Activated T-cell treated with anti-CD3 and anti-CD28 coated beads, Interleukin-2, amount 50 U/mL, for 4 hours (primary cell): ENCODE measurements around the gene RBM4. TPM values are rescaled to one million over a fixed set of nuclear protein-coding genes. Genes with fewer than 3 reads are reported as not detected.

Experiments used
- total RNA-seq, 3 donors: library from RNA; stranded (reverse); gene quantifications; one replicate each; pipeline ENCODE4 v1.2.1, GENCODE V29; 2021

RBM4 gene
- total RNA-seq, 3 donors from 2014 or later = 135 to 150 (median 138) TPM

Other genes starting within 250 kb of the RBM4 start
- not detected for gene NPAS4, start 217.7 kb upstream of the RBM4 start, total RNA-seq
- gene MRPL11, start 199.9 kb upstream of the RBM4 start, total RNA-seq = 100 to 1,000 TPM; 124 to 141 (median 129) TPM
- gene PELI3, start 171.8 kb upstream of the RBM4 start, total RNA-seq = 1 to 10 TPM; 4.9 to 8.5 (median 7.8) TPM
- gene DPP3, start 158.3 kb upstream of the RBM4 start, total RNA-seq = 100 to 1,000 TPM; 123 to 142 (median 132) TPM
- gene BBS1, start 128.1 kb upstream of the RBM4 start, total RNA-seq = 10 to 100 TPM; 13.1 to 13.8 (median 13.6) TPM
- gene ZDHHC24, start 92.7 kb upstream of the RBM4 start, total RNA-seq = 1 to 10 TPM; 6.3 to 7.3 (median 6.4) TPM
- under 1 TPM in 2 of 3 donors, not detected in 1; 0.08 to 0.18 TPM for gene ACTN3, start 91.8 kb upstream of the RBM4 start, total RNA-seq
- gene CTSF, start 70.1 kb upstream of the RBM4 start, total RNA-seq = under 1 TPM; 0.33 to 0.89 (median 0.63) TPM
- gene CCDC87, start 45.6 kb upstream of the RBM4 start, total RNA-seq = under 1 TPM; 0.08 to 0.16 (median 0.13) TPM
- gene CCS, start 45.5 kb upstream of the RBM4 start, total RNA-seq = 10 to 100 TPM; 24.5 to 25.3 (median 25.1) TPM
- 100 to 1,000 TPM; 201 to 223 (median 206) TPM for gene RBM14, start 22.1 kb upstream of the RBM4 start, total RNA-seq
- gene RBM4B, start 39.2 kb downstream of the RBM4 start, total RNA-seq = 10 to 100 TPM in 2 of 3 donors, 1 to 10 TPM in 1; 9.0 to 14.9 (median 12.5) TPM
- under 1 TPM; 0.81 to 0.92 (median 0.82) TPM for gene SPTBN2, start 90.5 kb downstream of the RBM4 start, total RNA-seq
- gene RCE1, start 204.7 kb downstream of the RBM4 start, total RNA-seq = 10 to 100 TPM; 42.7 to 45.0 (median 43.5) TPM
- gene LRFN4, start 218.4 kb downstream of the RBM4 start, total RNA-seq = 10 to 100 TPM; 26.7 to 39.9 (median 28.8) TPM